ENCODE data around the gene RALA.

RALA gene

GRCh38 chr7:39709029-39709428 lies 85.7 kb downstream of the RALA start:
- Histone ChIP-seq H3K27me3 (no peaks in the 10 kb centered on the region), H3K4me1 (no peaks in the 10 kb centered on the region), H3K9me3 (0 out of 2 replicates have a peak, but pooled peaks cover 3% of the 10 kb centered on the region), H3K36me3 (no peaks in the 10 kb centered on the region; the same call in 1 of the 2 replicates), H3K4me3 (ENCODE audit: low read depth, low read length) (no peak overlapping the region)
- no peak for DNase-seq
- TF ChIP-seq, protein P1, sequence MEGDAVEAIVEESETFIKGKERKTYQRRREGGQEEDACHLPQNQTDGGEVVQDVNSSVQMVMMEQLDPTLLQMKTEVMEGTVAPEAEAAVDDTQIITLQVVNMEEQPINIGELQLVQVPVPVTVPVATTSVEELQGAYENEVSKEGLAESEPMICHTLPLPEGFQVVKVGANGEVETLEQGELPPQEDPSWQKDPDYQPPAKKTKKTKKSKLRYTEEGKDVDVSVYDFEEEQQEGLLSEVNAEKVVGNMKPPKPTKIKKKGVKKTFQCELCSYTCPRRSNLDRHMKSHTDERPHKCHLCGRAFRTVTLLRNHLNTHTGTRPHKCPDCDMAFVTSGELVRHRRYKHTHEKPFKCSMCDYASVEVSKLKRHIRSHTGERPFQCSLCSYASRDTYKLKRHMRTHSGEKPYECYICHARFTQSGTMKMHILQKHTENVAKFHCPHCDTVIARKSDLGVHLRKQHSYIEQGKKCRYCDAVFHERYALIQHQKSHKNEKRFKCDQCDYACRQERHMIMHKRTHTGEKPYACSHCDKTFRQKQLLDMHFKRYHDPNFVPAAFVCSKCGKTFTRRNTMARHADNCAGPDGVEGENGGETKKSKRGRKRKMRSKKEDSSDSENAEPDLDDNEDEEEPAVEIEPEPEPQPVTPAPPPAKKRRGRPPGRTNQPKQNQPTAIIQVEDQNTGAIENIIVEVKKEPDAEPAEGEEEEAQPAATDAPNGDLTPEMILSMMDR (IDR thresholded peaks at IDR 0.05; ENCODE audit: low read depth, low read length): no peak

- H3K4me1 ChIP-seq: no peaks in the 10 kb centered on the region
- H3K4me3 ChIP-seq (ENCODE audit: low read depth, low read length): no peak overlapping the region
- H3K9me3 ChIP-seq: peaks cover 3% of the 10 kb centered on the region; the same call in 1 of the 2 replicates
- no peak for DNase-seq
- H3K27me3 ChIP-seq: no peaks in the 10 kb centered on the region
- TF ChIP-seq, protein P1 (IDR thresholded peaks at IDR 0.05; ENCODE audit: low read depth, low read length): no peak
- no peaks in the 10 kb centered on the region; the same call in 1 of the 2 replicates for H3K36me3 ChIP-seq
Observed at GRCh38 chr7:39709768-39710311, 86.5 kb downstream of the RALA start.

DNA sequence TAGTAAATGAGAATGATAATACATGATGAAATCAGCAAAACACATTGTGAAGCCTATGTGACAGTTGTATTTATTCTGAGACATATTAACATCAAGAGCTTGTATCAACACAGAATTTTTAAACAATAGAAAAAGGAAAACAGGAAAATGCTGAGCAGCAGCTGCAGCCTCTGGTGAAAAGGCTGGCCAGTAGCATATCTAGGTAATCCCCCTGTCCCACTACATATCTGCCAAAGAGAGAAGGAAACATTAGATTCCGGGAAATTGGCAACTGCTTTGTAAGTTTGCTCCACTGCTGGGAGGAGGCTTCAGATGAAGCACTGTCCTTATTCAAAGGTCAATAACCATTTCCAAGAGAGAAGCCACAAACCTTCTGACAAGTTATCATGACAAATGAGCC lies 89.4 kb downstream of the RALA start:
- Histone ChIP-seq H3K9me3 (peaks cover 3% of the 10 kb centered on the region; the same call in 1 of the 2 replicates), H3K4me3 (ENCODE audit: low read depth, low read length) (no peak overlapping the region), H3K27me3 (no peaks in the 10 kb centered on the region), H3K36me3 (no peaks in the 10 kb centered on the region), H3K4me1 (no peaks in the 10 kb centered on the region)
- no peak for DNase-seq
- TF ChIP-seq, protein P1 (IDR thresholded peaks at IDR 0.05; ENCODE audit: low read depth, low read length): no peak

DNA sequence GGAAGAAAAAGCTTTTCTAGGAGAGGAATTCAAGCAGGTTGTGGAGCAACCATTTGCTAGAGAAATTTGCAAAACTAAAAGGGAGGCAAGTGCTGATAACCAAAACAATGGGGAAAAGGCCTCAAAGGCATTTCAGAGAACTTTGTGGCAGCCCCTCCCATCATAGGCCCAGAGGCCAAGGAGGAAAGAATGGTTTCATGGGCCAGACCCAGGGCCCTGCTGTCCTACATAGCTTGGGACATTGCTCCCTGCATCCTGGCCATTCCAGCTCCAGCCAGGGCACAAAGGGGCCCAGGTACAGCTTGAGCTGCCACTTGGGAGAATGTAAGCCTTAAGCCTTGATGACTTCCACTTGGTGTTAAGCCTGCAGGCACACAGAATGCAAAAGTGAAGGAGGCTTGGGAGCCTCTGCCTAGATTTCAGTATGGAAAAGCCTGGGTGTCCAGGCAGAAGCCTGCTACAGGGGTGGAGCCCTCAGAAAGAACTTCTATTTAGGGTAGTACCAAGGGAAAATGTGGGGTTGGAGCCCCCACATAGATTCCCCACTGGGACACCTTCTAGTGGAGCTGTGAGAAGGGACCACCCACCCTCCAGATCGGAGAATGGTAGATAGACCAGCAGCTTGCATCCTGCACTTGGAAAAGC lies 91.2 kb downstream of the RALA start:
- no peak for DNase-seq
- Histone ChIP-seq H3K36me3 (no peaks in the 10 kb centered on the region), H3K4me3 (ENCODE audit: low read depth, low read length) (no peak overlapping the region), H3K9me3 (peaks cover 3% of the 10 kb centered on the region; the same call in 1 of the 2 replicates), H3K4me1 (no peaks in the 10 kb centered on the region), H3K27me3 (no peaks in the 10 kb centered on the region)
- TF ChIP-seq, protein P1 (IDR thresholded peaks at IDR 0.05; ENCODE audit: low read depth, low read length): no peak

- no peak overlapping the region for H3K4me3 ChIP-seq (ENCODE audit: low read depth, low read length)
- DNase-seq: no peak
- no peaks in the 10 kb centered on the region for H3K9me3 ChIP-seq
- peaks cover 4% of the 10 kb centered on the region; the same call in 1 of the 2 replicates for H3K4me1 ChIP-seq
- no peaks in the 10 kb centered on the region for H3K27me3 ChIP-seq
- TF ChIP-seq, protein P1 (IDR thresholded peaks at IDR 0.05; ENCODE audit: low read depth, low read length): no peak
- H3K36me3 ChIP-seq: no peaks in the 10 kb centered on the region
Observed at GRCh38 chr7:39720586-39720985, 97.2 kb downstream of the RALA start.

DNA sequence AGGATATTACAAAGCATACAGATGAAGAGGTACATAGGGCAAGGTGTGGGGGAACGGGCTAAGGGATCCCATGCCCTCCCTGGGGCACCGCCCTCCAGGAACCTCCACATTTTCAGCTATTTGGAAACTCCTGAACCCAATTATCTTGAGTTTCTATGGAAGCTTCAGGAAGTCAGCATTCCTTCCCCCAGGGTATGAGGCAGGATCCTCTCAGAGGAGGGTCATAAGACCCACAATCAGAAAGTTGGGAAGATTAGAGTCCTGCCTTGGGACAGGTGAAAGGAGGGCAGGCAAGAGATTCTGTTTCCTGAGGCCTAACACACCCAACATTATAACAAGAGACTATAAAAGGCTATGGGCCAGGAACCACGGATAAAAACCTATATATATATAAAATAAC lies 98.0 kb downstream of the RALA start:
- H3K4me1 ChIP-seq: peaks cover 6% of the 10 kb centered on the region
- no peaks in the 10 kb centered on the region for H3K36me3 ChIP-seq
- TF ChIP-seq, protein P1 (IDR thresholded peaks at IDR 0.05; ENCODE audit: low read depth, low read length): no peak
- H3K27me3 ChIP-seq: no peaks in the 10 kb centered on the region
- H3K4me3 ChIP-seq (ENCODE audit: low read depth, low read length): peak overlapping the region; percentile 40; the same call in 1 of the 2 replicates
- no peak for DNase-seq
- H3K9me3 ChIP-seq: no peaks in the 10 kb centered on the region
